GM23338 (cell line): ENCODE measurements around the gene CDCA5.

Experiments used
- CREB1 ChIP-seq: fragments of 250-450 bp; sonication (Bioruptor Pico); IDR thresholded peaks from 2 replicates; pipeline ENCODE4 v1.5.0; 2020; ENCODE audit warnings: low read depth, mild to moderate bottlenecking, moderate library complexity
- CTCF ChIP-seq, 2 experiments: fragments of 200-600 bp in 1 of 2; sonication (generic) in 1 of 2; conservative IDR thresholded peaks; 2 replicates each; pipeline versions ENCODE4 v1.5.1 to v1.6.1; 2016 to 2017; ENCODE audit warnings: antibody characterized with exemption in 2 of 2, low read depth in 2 of 2, mild to moderate bottlenecking in 2 of 2, moderate library complexity in 1 of 2
- ETS1 ChIP-seq: IDR thresholded peaks from 2 replicates; pipeline ENCODE4 v1.6.1; 2016; ENCODE audit warnings: antibody characterized with exemption
- EZH2 ChIP-seq: fragments of 200-600 bp; sonication (generic); IDR thresholded peaks from one replicate; pipeline ENCODE4 v1.8.0; 2017; ENCODE audit warnings: antibody characterized with exemption, mild to moderate bottlenecking, low read depth; ENCODE audit not compliant: unreplicated experiment
- EZH2phosphoT487 ChIP-seq: fragments of 200-600 bp; sonication (generic); IDR thresholded peaks from one replicate; pipeline ENCODE4 v1.8.1; 2018; ENCODE audit warnings: antibody characterized with exemption; ENCODE audit not compliant: unreplicated experiment
- JUNB ChIP-seq: IDR thresholded peaks from one replicate; pipeline ENCODE4 v1.6.1; 2016; ENCODE audit warnings: antibody characterized with exemption; ENCODE audit not compliant: unreplicated experiment
- POLR2AphosphoS5 ChIP-seq: IDR thresholded peaks from 2 replicates; pipeline ENCODE4 v1.6.1; 2016; ENCODE audit warnings: antibody characterized with exemption, low read depth
- REST ChIP-seq: IDR thresholded peaks from one replicate; pipeline ENCODE4 v1.6.1; 2018; ENCODE audit warnings: antibody characterized with exemption; ENCODE audit not compliant: unreplicated experiment
- STAT1 ChIP-seq: IDR thresholded peaks from one replicate; pipeline ENCODE4 v1.6.1; 2016; ENCODE audit warnings: antibody characterized with exemption; ENCODE audit not compliant: unreplicated experiment
- ZNF114 ChIP-seq: fragments of 250-450 bp; sonication (Bioruptor Pico); IDR thresholded peaks from 2 replicates; pipeline ENCODE4 v1.5.0; 2020; ENCODE audit warnings: mild to moderate bottlenecking, moderate library complexity
- ZNF331 ChIP-seq: fragments of 250-450 bp; sonication (Bioruptor Pico); IDR thresholded peaks from 2 replicates; pipeline ENCODE4 v1.5.0; 2020; ENCODE audit warnings: low read depth, mild to moderate bottlenecking, moderate library complexity
- TF ChIP-seq, protein P1 (sequence below): fragments of 250-450 bp; sonication (Bioruptor Pico); IDR thresholded peaks from 2 replicates; pipeline ENCODE4 v1.5.0; 2020; ENCODE audit warnings: mild to moderate bottlenecking, moderate library complexity

DNA sequence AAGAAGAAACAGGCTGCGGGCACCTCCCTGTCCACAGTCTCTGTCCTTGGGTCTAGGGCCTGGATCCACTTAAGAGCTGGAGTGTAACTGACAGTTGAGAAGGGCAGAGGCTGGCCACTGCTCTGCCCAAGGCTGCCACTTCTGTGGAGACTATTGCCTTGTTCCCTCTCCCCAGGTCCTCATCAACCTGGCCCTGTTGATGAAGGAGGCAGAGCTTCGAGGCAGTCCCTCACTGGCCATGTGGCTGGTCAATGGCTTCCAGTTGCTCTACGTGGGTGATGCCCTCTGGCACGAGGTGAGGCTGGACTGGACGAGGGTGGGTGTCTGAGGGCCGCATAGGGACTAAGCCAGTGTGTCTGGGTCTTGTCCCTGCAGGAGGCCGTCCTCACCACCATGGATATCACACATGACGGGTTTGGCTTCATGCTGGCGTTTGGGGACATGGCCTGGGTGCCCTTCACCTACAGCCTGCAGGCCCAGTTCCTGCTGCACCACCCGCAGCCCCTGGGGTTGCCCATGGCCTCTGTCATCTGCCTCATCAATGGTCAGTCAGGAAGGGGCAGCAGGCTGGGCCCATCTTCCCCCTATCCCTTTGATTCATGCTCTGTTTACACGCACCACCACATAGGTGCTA is 30.8 kb upstream of the CDCA5 start:
- TF ChIP-seq CTCF (conservative IDR thresholded peaks at IDR 0.05; ENCODE audit: low read depth in 2 of 2) (no peak), JUNB (no peak), EZH2 (no peak), REST (no peak), CREB1 (no peak), EZH2phosphoT487 (no peak), POLR2AphosphoS5 (no peak), ETS1 (no peak), ZNF331 (CRISPR knock-in tag) (no peak), ZNF114 (CRISPR knock-in tag) (no peak), STAT1 (no peak)
- TF ChIP-seq, protein P1, sequence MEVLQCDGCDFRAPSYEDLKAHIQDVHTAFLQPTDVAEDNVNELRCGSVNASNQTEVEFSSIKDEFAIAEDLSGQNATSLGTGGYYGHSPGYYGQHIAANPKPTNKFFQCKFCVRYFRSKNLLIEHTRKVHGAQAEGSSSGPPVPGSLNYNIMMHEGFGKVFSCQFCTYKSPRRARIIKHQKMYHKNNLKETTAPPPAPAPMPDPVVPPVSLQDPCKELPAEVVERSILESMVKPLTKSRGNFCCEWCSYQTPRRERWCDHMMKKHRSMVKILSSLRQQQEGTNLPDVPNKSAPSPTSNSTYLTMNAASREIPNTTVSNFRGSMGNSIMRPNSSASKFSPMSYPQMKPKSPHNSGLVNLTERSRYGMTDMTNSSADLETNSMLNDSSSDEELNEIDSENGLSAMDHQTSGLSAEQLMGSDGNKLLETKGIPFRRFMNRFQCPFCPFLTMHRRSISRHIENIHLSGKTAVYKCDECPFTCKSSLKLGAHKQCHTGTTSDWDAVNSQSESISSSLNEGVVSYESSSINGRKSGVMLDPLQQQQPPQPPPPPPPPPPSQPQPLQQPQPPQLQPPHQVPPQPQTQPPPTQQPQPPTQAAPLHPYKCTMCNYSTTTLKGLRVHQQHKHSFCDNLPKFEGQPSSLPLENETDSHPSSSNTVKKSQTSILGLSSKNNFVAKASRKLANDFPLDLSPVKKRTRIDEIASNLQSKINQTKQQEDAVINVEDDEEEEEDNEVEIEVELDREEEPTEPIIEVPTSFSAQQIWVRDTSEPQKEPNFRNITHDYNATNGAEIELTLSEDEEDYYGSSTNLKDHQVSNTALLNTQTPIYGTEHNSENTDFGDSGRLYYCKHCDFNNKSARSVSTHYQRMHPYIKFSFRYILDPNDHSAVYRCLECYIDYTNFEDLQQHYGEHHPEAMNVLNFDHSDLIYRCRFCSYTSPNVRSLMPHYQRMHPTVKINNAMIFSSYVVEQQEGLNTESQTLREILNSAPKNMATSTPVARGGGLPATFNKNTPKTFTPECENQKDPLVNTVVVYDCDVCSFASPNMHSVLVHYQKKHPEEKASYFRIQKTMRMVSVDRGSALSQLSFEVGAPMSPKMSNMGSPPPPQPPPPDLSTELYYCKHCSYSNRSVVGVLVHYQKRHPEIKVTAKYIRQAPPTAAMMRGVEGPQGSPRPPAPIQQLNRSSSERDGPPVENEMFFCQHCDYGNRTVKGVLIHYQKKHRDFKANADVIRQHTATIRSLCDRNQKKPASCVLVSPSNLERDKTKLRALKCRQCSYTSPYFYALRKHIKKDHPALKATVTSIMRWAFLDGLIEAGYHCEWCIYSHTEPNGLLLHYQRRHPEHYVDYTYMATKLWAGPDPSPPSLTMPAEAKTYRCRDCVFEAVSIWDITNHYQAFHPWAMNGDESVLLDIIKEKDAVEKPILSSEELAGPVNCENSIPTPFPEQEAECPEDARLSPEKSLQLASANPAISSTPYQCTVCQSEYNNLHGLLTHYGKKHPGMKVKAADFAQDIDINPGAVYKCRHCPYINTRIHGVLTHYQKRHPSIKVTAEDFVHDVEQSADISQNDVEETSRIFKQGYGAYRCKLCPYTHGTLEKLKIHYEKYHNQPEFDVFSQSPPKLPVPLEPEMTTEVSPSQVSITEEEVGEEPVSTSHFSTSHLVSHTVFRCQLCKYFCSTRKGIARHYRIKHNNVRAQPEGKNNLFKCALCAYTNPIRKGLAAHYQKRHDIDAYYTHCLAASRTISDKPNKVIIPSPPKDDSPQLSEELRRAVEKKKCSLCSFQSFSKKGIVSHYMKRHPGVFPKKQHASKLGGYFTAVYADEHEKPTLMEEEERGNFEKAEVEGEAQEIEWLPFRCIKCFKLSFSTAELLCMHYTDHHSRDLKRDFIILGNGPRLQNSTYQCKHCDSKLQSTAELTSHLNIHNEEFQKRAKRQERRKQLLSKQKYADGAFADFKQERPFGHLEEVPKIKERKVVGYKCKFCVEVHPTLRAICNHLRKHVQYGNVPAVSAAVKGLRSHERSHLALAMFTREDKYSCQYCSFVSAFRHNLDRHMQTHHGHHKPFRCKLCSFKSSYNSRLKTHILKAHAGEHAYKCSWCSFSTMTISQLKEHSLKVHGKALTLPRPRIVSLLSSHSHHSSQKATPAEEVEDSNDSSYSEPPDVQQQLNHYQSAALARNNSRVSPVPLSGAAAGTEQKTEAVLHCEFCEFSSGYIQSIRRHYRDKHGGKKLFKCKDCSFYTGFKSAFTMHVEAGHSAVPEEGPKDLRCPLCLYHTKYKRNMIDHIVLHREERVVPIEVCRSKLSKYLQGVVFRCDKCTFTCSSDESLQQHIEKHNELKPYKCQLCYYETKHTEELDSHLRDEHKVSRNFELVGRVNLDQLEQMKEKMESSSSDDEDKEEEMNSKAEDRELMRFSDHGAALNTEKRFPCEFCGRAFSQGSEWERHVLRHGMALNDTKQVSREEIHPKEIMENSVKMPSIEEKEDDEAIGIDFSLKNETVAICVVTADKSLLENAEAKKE = no peak
